Right ventricle myocardium superior (tissue), 1 donor: Measurements from ENCODE around the gene SLC25A39. TPM values are rescaled to one million over a fixed set of nuclear protein-coding genes. Genes with fewer than 3 reads are reported as not detected.

Experiments used
- ATAC-seq: fragments of 200-7000 bp; cut with Tn5 transposase; one replicate; pipeline ENCODE4 v1.9.1; 2020; ENCODE audit warnings: mild to moderate bottlenecking; ENCODE audit not compliant: poor library complexity
- DNase-seq: peaks from one replicate; pipeline ENCODE4 v3.0.0-alpha.2; 2020
- intact Hi-C: fragments of 100-400 bp; cut with DNase I; formaldehyde crosslinking; loops from one replicate; pipeline ENCODE4 v1.11.2; 2022
- total RNA-seq: library from RNA; stranded (reverse); fragmentation: NEBNext Ultra II Directional; extraction: Animal tissue kit (Norgen Biotek cat#: 25700); gene quantifications from one replicate; pipeline ENCODE4 v1.2.1, GENCODE V29; 2021
- donor health status: DM: no; HTN: yes; CAD: no; lungs with severe emphysema.

SLC25A39 gene
- total RNA-seq, 1 donor from 2014 or later = 45.0 TPM

DNA sequence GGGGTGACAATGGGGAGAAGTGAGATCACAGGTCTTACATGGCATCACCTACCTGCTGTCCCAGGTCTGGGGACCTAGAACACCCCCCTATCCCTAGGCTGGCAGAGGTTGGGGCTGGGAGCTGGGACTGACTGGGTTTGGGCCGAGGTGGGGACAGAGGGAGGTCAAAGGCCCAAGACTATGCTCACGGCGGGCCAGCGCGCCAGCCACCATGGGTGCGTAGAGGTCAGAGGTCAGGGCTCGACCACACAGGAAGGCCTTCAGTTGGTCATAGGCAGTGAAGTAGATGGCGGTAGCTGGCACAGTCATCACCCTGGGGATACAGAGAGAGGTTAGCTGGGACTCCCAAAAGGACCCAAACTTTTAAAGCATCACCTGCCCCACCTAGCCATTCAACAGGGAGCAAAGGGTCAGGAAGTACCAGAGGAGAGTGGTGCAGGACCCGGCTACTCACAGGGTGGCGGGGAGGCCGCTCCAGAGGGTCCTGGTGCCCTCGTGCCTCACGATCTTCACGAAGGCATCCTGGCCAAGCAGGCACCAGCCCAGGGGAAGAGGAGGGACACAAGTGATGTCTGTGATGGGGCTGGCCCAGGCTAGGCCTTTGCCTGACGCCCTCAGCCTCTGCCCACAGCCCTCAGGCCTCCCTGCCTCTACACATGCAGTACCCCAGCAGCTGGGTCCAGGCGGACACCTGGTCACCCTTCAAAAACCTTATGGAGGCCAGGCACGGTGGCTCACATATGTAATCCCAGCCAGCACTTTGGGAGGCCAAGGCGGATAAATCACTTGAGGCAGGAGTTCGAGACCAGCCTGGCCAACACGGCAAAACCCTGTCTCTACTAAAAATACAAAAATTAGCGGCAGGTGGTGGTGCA lies 3.1 kb downstream of the SLC25A39 start:
- DNase-seq (no peak), ATAC-seq (no peak)
- intact Hi-C loops = no loop called here

- no peak for DNase-seq
- intact Hi-C loops = no loop called here
- no peak for ATAC-seq
Observed at GRCh38 chr17:44320066-44320465, 4.6 kb downstream of the SLC25A39 start.

- intact Hi-C loops = no loop called here
- DNase-seq (no peak), ATAC-seq (no peak)
Observed at GRCh38 chr17:44318077-44318892, 6.3 kb downstream of the SLC25A39 start.

- no peak for ATAC-seq
- DNase-seq = no peak
- intact Hi-C loops = no loop called here
Observed at GRCh38 chr17:44317545-44317944, 7.1 kb downstream of the SLC25A39 start.

DNA sequence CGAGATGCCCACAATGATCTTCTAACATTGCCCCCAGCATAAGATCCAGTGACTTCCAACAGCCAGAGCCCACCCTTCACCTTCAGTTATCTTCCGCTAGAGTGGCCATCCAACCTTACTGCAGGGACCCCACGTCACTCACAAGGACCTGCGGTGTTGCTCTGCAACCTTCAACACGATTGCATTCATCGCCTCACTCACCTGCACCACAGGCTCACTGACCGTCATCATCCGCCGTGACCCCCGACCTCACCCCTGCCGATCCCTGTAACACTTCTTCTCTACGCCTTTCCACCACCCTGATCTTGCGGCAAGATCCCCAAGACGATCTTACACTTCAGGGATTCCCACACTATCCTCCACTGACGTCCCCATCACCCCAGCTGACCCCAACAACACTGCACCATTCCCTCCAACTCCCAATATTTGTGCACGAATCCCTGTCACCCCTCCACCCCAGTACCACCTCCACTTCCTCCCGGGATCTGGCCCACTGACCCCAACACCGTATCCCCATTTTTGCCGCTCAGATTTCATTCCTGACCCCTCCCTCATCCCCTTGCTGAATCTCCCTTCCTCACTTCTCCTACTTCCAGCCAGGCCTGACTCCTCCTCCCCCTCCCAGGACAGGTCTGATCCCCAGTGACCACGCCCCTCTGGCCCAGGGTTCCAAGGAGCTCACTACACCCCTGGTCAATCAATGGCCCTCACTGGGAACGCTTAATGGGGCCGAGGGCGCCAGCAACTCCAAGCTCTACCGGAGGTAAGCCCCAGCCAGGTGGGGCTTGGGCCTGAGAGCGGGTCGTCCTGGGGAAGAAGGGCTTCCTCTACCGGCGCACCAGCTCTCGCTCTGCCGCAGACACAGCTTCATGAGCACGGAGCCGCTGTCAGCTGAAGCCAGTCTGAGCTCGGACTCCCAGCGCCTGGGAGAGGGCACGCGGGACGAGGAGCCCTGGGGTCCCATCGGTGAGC lies 8.6 kb downstream of the SLC25A39 start:
- intact Hi-C loops = no loop called here
- ATAC-seq (no peak), DNase-seq (no peak)

DNA sequence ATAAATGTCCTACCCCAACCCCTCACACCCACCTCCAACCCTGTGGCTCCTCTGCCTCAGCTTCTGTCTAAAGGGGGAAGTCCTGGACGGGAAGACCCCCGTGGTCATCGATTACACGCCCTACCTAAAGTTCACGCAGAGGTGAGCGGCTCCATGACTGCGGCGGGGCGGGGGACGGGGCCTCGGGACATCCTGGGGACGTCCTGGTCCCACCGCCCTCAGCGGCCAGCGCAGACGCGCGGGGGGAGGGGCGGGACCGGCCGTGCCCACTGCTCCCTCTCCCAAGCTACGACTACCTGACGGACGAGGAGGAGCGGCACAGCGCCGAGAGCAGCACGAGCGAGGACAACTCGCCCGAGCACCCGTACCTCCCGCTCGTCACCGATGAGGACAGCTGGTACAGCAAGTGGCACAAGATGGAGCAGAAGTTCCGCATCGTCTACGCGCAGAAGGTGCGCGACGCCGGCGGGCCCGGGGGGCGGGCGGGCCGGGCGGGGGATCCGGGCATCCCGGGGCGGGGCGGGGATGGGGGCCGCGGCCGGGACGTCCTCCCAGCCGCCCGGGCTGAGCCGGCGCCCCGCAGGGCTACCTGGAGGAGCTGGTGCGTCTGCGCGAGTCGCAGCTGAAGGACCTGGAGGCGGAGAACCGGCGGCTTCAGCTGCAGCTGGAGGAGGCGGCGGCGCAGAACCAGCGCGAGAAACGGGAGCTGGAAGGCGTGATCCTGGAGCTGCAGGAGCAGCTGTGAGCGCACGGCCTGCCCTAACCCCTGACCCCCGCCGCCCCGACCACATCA lies 9.6 kb downstream of the SLC25A39 start:
- DNase-seq = no peak
- ATAC-seq = no peak
- intact Hi-C loops = no loop called here

DNA sequence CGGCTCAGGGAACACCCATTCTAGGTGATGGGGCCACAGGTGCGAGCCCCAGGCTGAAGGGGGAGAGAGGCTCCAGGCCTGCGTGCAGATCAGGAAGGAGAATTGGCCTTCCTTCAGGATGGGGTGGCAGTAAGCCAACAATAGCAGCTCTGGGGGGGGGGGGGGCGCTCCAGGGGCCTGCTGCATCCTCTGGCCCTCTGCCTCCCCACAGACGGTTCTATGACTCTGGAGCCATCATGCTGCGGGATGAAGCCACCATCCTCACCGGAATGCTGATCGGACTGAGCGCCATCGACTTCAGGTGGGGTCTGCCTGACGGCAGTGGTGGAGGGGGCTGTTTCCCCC lies 10.1 kb downstream of the SLC25A39 start:
- ATAC-seq (no peak), DNase-seq (no peak)
- intact Hi-C loops = no loop called here

DNA sequence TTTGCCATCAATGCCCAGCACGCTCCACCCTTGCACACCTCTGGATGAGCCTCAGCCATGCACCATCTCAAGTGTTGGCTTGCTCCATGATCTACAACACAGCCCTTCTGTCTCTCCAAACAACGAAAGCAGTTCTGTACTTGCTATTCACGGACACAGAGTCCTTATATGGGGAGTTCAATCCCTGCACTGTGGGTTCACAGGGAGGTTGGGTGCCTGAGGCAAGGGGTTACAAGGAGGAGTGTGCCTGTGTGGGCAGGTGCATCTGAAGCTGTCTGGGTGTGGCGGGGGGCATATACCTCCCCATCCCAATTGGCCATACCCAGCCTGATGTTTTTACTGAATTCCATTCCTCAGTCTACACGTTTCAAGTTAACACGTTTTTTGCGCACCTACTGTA lies 10.6 kb downstream of the SLC25A39 start:
- DNase-seq (no peak), ATAC-seq (no peak)
- intact Hi-C loops = no loop called here

DNA sequence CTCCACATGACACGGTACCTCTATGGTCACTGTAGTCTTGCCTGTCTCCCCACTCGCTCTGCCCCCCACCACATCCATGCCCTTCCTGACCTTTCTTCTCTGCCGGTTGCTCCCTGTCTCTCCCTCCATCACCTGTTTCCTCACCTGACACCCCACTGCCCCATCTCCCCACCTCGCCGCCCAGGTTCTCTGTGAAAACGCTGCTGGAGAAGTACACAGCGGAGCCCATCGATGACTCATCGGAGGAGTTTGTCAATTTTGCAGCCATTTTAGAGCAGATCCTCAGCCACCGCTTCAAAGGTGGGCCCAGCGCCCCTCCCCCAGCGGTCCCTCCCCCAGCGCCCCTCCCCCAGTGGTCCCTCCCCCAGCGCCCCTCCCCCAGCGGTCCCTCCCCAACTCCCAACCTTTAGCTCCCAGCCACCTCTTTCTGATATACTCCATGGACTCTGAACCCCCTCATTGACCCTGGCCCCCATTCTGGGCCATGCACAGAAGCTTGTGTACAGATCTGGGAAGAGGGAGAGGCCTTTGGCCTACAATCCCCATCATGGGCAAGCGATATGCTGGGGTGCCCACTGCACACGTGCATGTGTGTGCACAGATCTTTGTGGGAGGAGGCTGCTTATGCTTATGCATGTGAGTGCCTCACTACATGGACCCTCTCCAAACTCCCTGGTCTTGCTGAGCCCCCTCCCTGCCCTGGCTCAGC lies 12.1 kb downstream of the SLC25A39 start:
- intact Hi-C loops = no loop called here
- no peak for DNase-seq

DNA sequence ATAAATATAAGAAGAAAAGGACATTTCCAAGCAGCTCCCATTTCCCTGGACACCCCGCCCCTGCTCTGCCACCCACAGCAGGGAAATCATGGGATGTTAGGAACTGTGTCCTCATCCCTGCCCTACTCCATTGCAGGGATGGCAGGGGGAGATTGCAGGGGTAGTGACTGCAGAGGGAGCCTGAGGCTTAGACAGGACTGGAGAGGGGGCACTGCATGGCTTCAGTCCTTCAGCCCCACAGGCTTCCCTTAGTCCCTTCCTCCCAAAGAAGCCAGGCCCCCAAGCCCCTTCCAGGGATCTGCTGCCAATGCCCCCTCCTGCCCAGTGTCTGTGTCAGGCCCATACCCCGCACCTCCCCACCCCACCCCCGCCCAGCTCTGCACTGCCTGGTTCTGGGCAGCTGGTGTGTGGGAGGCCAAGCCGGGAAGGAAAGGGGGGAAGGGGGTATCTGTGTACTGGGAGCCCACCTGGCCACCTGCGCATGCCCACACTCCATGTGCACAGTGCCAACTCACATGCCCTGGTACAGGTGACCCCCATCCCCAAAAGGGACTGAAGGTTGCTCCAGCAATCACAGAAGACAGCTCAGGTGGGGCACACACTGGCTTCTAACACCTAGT lies 13.0 kb downstream of the SLC25A39 start:
- intact Hi-C loops = no loop called here
- ATAC-seq (no peak), DNase-seq (no peak)

More for the DNA sequence above, 12.1 kb downstream of the SLC25A39 start:
- no peak for ATAC-seq

GRCh38 chr17:44310609-44311376 lies 13.8 kb downstream of the SLC25A39 start:
- DNase-seq (no peak), ATAC-seq (no peak)
- intact Hi-C loops = no loop called here

DNA sequence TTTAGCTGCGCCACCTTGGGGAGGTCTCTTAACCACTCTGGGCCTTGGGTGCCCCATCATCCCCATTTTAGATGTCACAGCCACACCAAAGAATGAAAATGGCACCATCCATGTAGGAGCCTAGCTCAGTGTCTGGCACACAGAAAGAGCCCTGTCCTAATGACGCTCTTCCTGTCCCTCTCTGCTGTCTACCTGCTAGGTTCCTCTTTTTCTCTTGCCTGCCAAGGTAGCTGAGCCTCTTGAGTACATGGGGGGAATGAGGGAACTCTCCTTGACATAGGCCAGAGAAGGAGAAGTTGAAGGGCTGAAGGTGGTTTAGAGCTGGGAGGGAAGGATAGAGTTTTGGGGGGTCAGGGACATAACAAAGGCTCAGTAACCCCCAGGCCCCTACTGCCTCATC lies 14.4 kb downstream of the SLC25A39 start:
- intact Hi-C loops = no loop called here
- no peak for ATAC-seq
- DNase-seq = no peak

DNA sequence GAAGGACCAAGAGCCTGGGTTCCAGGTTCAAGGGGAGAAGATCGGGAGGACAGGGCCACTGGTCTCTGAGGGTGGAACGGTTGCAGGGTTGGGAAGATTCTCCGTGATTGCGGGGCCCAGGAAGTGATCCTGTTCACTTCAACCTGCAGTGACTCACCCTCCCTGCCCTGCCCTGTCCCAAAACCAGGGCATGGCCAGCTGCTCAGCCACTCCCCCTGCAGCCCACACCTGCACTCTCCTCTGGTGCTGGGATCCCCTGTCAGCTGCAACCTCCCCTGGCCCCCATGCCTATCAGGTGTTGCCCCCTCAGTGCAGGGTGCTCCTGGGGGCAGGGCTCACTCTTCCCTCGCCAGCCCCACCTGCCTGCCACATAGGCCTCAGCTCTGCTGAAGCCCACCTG lies 15.2 kb downstream of the SLC25A39 start:
- intact Hi-C loops = no loop called here
- no peak for ATAC-seq
- DNase-seq = no peak

DNA sequence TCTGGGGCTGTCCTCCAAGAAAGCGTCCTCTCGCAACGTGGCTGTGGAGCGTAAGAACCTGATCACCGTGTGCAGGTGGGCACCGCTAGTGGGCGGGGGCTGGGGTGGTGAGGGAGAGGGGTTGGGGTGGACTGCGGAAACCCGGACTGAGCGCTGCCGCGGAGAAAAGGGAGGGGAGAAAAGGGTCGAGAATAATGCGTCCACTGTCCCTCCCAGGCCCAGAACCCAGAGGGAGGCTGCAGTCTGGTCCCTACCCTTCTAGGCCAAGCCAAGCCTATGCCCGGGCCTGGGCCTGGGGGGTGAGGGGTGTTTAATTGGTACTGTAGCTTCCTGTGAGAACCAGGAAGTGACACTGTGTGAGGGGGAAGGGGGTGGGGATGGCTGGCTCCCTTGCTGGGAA lies 15.8 kb downstream of the SLC25A39 start:
- intact Hi-C loops = no loop called here
- DNase-seq (no peak), ATAC-seq (peak; percentile 3)

GRCh38 chr17:44308320-44308818 lies 16.3 kb downstream of the SLC25A39 start, which contains the start of gene RUNDC3A:
Gene RUNDC3A, plus strand, starts transcription at chr17:44308601. Its CDS starts 232 bp downstream, at chr17:44308833.
- ATAC-seq (peak; percentile 99), DNase-seq (peak; percentile 91)
- intact Hi-C loops = no loop called here
